ENCODE results near the gene CD2. TPM values are rescaled to one million over a fixed set of nuclear protein-coding genes. Genes with fewer than 3 reads are reported as not detected.

The CD2 gene
- total RNA-seq, 6 experiments from 2014 or later: 0.13 to 1.5 (median 0.66) TPM

DNA sequence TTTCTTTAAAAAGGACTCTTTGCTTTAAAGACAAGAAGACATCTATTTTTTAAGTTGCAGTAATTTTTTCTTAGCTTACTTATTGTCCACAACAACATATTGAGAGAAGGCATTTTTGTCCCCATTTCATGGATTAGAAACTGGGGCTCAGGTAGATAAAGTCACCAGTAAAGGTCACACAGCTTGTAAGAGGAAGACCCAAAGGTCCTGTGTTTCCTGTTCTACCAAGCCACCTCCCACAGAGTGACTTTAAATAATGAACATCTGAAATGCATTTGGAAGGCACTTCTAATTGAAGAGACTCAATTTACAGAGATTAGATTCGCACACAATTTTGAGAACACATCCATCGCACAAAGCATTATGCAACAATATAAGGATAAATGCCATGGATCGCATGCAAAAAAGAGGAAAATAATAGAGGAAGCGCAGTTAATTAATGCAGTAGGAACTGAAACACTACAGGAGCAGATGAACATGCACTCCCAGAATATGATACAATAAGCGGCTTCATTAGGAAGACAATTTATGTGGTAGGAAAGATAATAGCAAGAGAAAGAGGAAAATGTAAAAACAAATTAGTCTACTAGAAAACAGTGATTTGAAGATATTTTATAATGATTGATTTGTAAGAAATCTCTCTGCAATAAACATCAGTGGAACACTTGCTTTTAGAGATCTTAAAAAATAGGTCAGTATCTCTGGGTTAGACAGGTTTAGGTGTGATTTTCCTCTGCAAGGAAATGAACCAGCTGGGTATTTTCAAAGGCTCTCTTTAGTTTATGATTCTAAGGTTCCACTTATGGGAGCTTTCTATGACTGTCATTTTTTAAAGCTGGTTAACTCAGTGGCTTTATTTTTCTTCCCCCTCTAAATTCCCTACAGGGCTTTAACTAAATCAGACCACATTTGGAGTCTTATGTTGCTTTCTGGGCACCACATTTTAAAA, 27.1 kb upstream of the CD2 start:
- WGBS (ENCODE audit: insufficient coverage, low coverage, low lambda C conversion rate, missing lambda C conversion rate): 68% methylated on average over 5 of the region's 5 CpGs
- TF ChIP-seq POLR2A (IDR thresholded peaks at IDR 0.05): no peak
- TF ChIP-seq, protein P1, sequence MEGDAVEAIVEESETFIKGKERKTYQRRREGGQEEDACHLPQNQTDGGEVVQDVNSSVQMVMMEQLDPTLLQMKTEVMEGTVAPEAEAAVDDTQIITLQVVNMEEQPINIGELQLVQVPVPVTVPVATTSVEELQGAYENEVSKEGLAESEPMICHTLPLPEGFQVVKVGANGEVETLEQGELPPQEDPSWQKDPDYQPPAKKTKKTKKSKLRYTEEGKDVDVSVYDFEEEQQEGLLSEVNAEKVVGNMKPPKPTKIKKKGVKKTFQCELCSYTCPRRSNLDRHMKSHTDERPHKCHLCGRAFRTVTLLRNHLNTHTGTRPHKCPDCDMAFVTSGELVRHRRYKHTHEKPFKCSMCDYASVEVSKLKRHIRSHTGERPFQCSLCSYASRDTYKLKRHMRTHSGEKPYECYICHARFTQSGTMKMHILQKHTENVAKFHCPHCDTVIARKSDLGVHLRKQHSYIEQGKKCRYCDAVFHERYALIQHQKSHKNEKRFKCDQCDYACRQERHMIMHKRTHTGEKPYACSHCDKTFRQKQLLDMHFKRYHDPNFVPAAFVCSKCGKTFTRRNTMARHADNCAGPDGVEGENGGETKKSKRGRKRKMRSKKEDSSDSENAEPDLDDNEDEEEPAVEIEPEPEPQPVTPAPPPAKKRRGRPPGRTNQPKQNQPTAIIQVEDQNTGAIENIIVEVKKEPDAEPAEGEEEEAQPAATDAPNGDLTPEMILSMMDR (IDR thresholded peaks at IDR 0.05): no peak
- H3K27ac ChIP-seq: no peak overlapping the region
- H3K36me3 ChIP-seq: no peaks in the 10 kb centered on the region
- H3K4me1 ChIP-seq: no peaks in the 10 kb centered on the region
- H3K4me3 ChIP-seq: no peak overlapping the region
- intact Hi-C loops (cut with DNase I): no loop called here
- DNase-seq: no peak
- ATAC-seq: no peak
- H3K27me3 ChIP-seq: no peaks in the 10 kb centered on the region
- no peaks in the 10 kb centered on the region for H3K9me3 ChIP-seq

DNA sequence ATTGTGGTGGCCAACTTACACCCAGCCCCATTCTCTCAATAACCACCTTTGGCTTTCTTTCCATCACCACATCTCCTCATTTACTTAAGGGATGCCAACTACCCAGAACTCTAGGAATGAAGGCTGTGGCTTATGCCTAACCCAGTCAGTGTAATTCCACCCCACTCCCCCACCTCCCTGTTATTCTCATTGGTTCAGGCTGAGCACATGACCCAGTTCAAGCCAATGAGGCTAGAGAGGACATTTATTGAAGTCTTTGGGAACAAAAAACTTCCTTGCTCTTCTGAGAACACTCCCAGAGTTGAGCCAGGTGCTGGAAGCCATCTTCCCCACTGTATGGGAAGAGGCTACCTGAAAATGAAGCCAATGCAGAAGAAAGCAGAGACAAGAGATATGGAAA, 22.8 kb upstream of the CD2 start:
- DNase-seq (no peak), ATAC-seq (no peak)
- H3K9me3 ChIP-seq: no peaks in the 10 kb centered on the region
- no peaks in the 10 kb centered on the region for H3K4me1 ChIP-seq
- H3K36me3 ChIP-seq: no peaks in the 10 kb centered on the region
- intact Hi-C loops (cut with DNase I): no loop called here
- H3K27me3 ChIP-seq: no peaks in the 10 kb centered on the region
- H3K4me3 ChIP-seq: no peak overlapping the region
- H3K27ac ChIP-seq: no peak overlapping the region
- TF ChIP-seq POLR2A (IDR thresholded peaks at IDR 0.05): no peak
- TF ChIP-seq, protein P1 (IDR thresholded peaks at IDR 0.05): no peak

DNA sequence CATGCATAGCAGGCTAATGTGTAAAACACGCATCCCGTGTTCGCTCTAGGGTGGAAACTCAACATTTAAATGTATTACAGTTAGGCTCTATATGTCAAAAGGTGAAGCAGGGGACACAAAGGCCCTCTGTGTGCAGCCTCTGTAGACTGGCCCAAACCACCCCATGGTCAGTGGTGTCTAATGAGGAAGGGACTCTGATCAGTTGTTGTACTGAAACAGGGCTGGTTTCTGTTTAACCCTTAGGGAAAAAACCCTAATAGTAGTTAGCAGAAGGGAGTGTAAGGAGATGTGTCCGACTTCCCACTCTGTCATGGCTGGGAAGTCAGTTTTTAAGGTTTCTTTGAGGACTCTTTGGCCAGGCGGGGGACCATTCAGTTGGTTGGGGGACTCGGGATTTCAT, 21.5 kb upstream of the CD2 start:
- H3K27me3 ChIP-seq: no peaks in the 10 kb centered on the region
- no peaks in the 10 kb centered on the region for H3K36me3 ChIP-seq
- no peak for ATAC-seq
- H3K4me3 ChIP-seq: no peak overlapping the region
- intact Hi-C loops (cut with DNase I): no loop called here
- 85% methylated on average over 4 of the region's 6 CpGs for WGBS (ENCODE audit: insufficient coverage, low coverage, low lambda C conversion rate, missing lambda C conversion rate)
- no peaks in the 10 kb centered on the region for H3K9me3 ChIP-seq
- TF ChIP-seq, protein P1 (IDR thresholded peaks at IDR 0.05): no peak
- no peaks in the 10 kb centered on the region for H3K4me1 ChIP-seq
- no peak overlapping the region for H3K27ac ChIP-seq
- no peak for DNase-seq

DNA sequence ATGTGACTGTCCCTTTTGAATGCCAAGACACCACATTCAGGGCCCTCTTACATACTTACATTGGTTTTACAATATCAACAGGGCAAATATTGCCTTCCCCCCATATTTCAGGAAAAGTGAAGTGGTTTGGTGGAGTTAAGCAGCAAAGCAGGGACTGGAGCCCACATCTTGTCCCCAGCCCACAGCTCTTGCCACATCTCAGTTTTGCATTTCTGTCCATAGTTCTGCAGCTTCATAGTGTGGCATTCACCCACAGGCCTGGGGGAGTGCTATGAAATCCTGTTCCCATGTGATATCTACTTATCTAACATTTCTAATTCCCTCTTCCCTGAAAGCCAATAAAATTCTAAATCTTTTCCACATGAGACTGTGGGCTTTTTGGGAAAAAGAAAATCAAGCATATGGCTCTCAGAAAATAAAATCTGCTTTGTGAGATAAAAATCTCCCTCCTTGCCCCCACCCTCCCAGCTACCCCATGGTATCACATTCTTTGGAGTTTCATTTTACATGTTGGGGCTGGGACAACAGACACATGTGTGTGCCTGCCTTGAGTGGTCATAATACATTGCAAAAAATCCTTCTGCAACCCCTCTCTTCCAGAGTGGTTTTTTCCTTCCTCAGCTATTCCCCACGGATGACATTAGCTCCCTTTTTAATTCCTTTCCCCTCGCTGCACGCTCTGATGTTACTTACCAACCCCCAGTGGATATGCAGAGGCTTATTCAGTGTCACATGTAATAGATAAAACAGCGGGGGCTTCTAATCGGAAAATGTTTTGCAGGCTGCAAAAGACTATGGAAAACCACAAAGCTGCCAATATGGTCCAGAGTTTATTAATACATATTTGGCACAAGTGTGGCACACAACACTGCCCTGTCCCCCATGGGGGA, 20.5 kb upstream of the CD2 start:
- no peaks in the 10 kb centered on the region for H3K27me3 ChIP-seq
- ATAC-seq: no peak
- H3K4me1 ChIP-seq: no peaks in the 10 kb centered on the region
- no peaks in the 10 kb centered on the region for H3K9me3 ChIP-seq
- H3K4me3 ChIP-seq: no peak overlapping the region
- no peaks in the 10 kb centered on the region for H3K36me3 ChIP-seq
- WGBS (ENCODE audit: insufficient coverage, low coverage, low lambda C conversion rate, missing lambda C conversion rate): 83% methylated on average over 5 of the region's 5 CpGs
- TF ChIP-seq, protein P1 (IDR thresholded peaks at IDR 0.05): no peak
- TF ChIP-seq POLR2A (IDR thresholded peaks at IDR 0.05): no peak
- no peak overlapping the region for H3K27ac ChIP-seq
- intact Hi-C loops (cut with DNase I): no loop called here
- no peak for DNase-seq
